WTC11 (cell line): ENCODE data around the gene PEX5. TPM values are rescaled to one million over a fixed set of nuclear protein-coding genes. Genes with fewer than 3 reads are reported as not detected.
"Not testable (repeated sequence)": the region's sequence is repeated elsewhere in the genome, so short reads cannot be mapped to it uniquely, and the experiment has no call there.

Experiments
- ATAC-seq: fragments of 200-7000 bp; cut with Tn5 transposase; 2 replicates; pipeline ENCODE4 v1.10.0; 2021; ENCODE audit warnings: mild to moderate bottlenecking, moderate library complexity
- CTCF ChIA-PET: fragments of 300-600 bp; sonication (Branson Sonifier 250); formaldehyde crosslinking; loops from one replicate; lab custom pipeline; 2021; ENCODE audit warnings: antibody characterized with exemption; lab: Charles Lee
- POLR2A ChIA-PET: fragments of 350-600 bp; sonication (Branson Sonifier 250); formaldehyde crosslinking; loops from one replicate; lab custom pipeline; 2021; ENCODE audit warnings: antibody characterized with exemption; lab: Charles Lee
- DNase-seq: peaks from one replicate; pipeline ENCODE4 v3.0.0; 2021; ENCODE audit warnings: low spot score
- H3K27ac Mint-ChIP-seq: 2 replicates; pipeline ENCODE4 v1.8.0; 2021; ENCODE audit warnings: mixed read lengths
- H3K27me3 Mint-ChIP-seq: 2 replicates; pipeline ENCODE4 v1.8.0; 2021; ENCODE audit warnings: low read depth, mild to moderate bottlenecking, moderate library complexity, mixed read lengths
- H3K36me3 Mint-ChIP-seq: 2 replicates; pipeline ENCODE4 v1.8.0; 2021; ENCODE audit warnings: mixed read lengths
- H3K4me1 Mint-ChIP-seq: 2 replicates; pipeline ENCODE4 v1.8.0; 2022; ENCODE audit warnings: mixed read lengths
- H3K4me3 Mint-ChIP-seq: 2 replicates; pipeline ENCODE4 v1.8.0; 2021; ENCODE audit warnings: mild to moderate bottlenecking, moderate library complexity, mixed read lengths
- H3K9me3 Mint-ChIP-seq: 2 replicates; pipeline ENCODE4 v1.8.0; 2021; ENCODE audit warnings: mixed read lengths
- SMAD3 ChIP-seq: sonication (generic); formaldehyde crosslinking; IDR thresholded peaks from 2 replicates; pipeline ENCODE4 v1.8.0; 2022; ENCODE audit warnings: missing genetic modification reagents, mild to moderate bottlenecking, borderline replicate concordance
- SP1 ChIP-seq: sonication (generic); formaldehyde crosslinking; conservative IDR thresholded peaks from 2 replicates; pipeline ENCODE4 v1.8.1; 2022; ENCODE audit warnings: missing genetic modification reagents
- TCF7 ChIP-seq: sonication (generic); formaldehyde crosslinking; IDR thresholded peaks from 2 replicates; pipeline ENCODE4 v1.8.0; 2022; ENCODE audit warnings: mild to moderate bottlenecking, low read depth, missing genetic modification reagents, moderate library complexity
- ZNF138 ChIP-seq: sonication (generic); formaldehyde crosslinking; conservative IDR thresholded peaks from 2 replicates; pipeline ENCODE4 v1.8.1; 2022; ENCODE audit warnings: mild to moderate bottlenecking, moderate library complexity, missing genetic modification reagents
- total RNA-seq: library from RNA; stranded (reverse); gene quantifications from 3 replicates; pipeline ENCODE4 v1.2.3, GENCODE V29; 2021
- TF ChIP-seq, protein P1 (sequence below): fragments of 250-450 bp; sonication (Bioruptor Pico); IDR thresholded peaks from 2 replicates; pipeline ENCODE4 v1.9.0; 2021; ENCODE audit warnings: mild to moderate bottlenecking
- TF ChIP-seq, protein P2 (sequence below): fragments of 250-450 bp; sonication (Bioruptor Pico); IDR thresholded peaks from 2 replicates; pipeline ENCODE4 v2.1.2; 2022; ENCODE audit warnings: mild to moderate bottlenecking, moderate library complexity
- TF ChIP-seq, protein P3 (sequence below): fragments of 250-450 bp; sonication (Bioruptor Pico); IDR thresholded peaks from 2 replicates; pipeline ENCODE4 v1.9.0; 2021; ENCODE audit warnings: moderate library complexity, mild to moderate bottlenecking, inconsistent platforms, borderline replicate concordance
- TF ChIP-seq, protein P4 (sequence below): sonication (generic); formaldehyde crosslinking; IDR thresholded peaks from 2 replicates; pipeline ENCODE4 v1.8.1; 2022; ENCODE audit warnings: mild to moderate bottlenecking, moderate library complexity, missing genetic modification reagents
- TF ChIP-seq, protein P5 (sequence below): sonication (generic); formaldehyde crosslinking; IDR thresholded peaks from 2 replicates; pipeline ENCODE4 v1.8.1; 2023; ENCODE audit warnings: mild to moderate bottlenecking, missing genetic modification reagents
- TF ChIP-seq, protein P6 (sequence below): sonication (generic); formaldehyde crosslinking; IDR thresholded peaks from 2 replicates; pipeline ENCODE4 v1.8.0; 2022; ENCODE audit warnings: mild to moderate bottlenecking, missing genetic modification reagents
- TF ChIP-seq, protein P7 (sequence below): fragments of 200-600 bp; IDR thresholded peaks from 2 replicates; pipeline ENCODE4 v1.8.0; 2022; ENCODE audit warnings: antibody characterized with exemption

Gene PEX5
- total RNA-seq, 1 experiment from 2014 or later: 68.9 TPM

DNA sequence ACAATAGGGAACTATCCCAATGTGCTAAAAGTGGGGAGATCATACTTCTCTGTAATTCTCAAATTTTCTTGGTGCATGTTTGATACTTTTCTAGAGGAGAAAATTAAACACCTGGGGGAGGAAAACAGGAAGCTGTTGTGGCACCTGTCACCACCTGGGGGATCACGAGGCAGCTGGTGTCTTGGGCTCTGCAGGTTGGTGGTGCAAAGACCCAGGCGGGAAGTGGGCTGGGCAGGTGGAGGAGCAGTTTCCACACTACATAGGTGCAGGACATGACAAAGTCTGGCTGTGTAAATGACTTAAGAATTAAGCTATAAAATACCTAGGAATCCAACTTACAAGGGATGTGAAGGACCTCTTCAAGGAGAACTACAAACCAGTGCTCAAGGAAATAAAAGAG is 23.2 kb downstream of the PEX5 start (continued):
- TF ChIP-seq, protein P1, sequence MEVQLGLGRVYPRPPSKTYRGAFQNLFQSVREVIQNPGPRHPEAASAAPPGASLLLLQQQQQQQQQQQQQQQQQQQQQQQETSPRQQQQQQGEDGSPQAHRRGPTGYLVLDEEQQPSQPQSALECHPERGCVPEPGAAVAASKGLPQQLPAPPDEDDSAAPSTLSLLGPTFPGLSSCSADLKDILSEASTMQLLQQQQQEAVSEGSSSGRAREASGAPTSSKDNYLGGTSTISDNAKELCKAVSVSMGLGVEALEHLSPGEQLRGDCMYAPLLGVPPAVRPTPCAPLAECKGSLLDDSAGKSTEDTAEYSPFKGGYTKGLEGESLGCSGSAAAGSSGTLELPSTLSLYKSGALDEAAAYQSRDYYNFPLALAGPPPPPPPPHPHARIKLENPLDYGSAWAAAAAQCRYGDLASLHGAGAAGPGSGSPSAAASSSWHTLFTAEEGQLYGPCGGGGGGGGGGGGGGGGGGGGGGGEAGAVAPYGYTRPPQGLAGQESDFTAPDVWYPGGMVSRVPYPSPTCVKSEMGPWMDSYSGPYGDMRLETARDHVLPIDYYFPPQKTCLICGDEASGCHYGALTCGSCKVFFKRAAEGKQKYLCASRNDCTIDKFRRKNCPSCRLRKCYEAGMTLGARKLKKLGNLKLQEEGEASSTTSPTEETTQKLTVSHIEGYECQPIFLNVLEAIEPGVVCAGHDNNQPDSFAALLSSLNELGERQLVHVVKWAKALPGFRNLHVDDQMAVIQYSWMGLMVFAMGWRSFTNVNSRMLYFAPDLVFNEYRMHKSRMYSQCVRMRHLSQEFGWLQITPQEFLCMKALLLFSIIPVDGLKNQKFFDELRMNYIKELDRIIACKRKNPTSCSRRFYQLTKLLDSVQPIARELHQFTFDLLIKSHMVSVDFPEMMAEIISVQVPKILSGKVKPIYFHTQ (CRISPR knock-in tag): no peak
- TF ChIP-seq TCF7 (CRISPR knock-in tag): no peak
- TF ChIP-seq ZNF138 (CRISPR knock-in tag): no peak
- no peak for TF ChIP-seq SMAD3
- no peak for TF ChIP-seq SP1 (CRISPR knock-in tag)
- TF ChIP-seq, all 79 proteins: peak for 0

DNA sequence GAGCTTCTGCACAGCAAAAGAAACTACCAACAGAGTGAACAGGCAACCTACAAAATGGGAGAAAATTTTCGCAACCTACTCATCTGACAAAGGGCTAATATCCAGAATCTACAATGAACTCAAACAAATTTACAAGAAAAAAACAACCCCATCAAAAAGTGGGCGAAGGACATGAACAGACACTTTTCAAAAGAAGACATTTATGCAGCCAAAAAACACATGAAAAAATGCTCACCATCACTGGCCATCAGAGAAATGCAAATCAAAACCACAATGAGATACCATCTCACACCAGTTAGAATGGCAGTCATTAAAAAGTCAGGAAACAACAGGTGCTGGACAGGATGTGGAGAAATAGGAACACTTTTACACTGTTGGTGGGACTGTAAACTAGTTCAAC is 24.3 kb downstream of the PEX5 start:
- DNase-seq, H3K4me3 Mint-ChIP-seq, H3K27me3 Mint-ChIP-seq, H3K27ac Mint-ChIP-seq, CTCF ChIA-PET, H3K4me1 Mint-ChIP-seq, POLR2A ChIA-PET, ATAC-seq: not testable (repeated sequence)
- peaks cover 38% of the 10 kb centered on the region for H3K9me3 Mint-ChIP-seq
- peaks cover 55% of the 10 kb centered on the region for H3K36me3 Mint-ChIP-seq

DNA sequence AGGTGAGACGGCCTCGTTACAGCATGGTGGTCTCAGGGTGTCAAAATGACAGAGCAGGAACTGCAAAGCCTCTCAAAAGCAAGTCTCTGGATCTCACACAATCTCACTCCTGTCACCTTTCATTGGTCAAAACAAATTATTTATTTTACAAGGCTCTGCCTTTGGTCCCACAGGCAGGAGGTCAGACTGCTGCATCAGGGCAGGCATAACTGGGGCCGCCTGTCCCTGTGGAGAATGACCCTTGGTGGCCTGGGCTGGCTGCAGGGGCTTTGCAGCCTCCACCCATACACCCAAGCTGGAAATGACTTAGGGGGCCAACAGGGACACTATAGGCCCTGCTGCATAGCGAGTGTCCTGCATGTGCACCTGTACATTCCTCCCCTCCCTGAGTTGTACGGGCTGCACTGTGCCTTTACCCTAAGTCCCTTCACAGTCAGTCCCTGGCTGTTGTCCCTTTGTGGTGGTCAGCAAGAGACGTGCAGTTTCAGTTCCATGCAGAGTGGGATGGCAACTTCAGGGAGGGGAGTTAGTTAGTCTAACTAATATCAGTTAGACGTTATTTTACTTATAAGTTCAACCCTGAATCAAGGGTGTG is 28.1 kb downstream of the PEX5 start:
- Mint-ChIP-seq H3K27ac (no peak overlapping the region), H3K4me3 (no peak overlapping the region), H3K4me1 (peaks cover 19% of the 10 kb centered on the region), H3K36me3 (peaks cover 20% of the 10 kb centered on the region), H3K27me3 (no peaks in the 10 kb centered on the region), H3K9me3 (peaks cover 15% of the 10 kb centered on the region)
- TF ChIP-seq, protein P2, sequence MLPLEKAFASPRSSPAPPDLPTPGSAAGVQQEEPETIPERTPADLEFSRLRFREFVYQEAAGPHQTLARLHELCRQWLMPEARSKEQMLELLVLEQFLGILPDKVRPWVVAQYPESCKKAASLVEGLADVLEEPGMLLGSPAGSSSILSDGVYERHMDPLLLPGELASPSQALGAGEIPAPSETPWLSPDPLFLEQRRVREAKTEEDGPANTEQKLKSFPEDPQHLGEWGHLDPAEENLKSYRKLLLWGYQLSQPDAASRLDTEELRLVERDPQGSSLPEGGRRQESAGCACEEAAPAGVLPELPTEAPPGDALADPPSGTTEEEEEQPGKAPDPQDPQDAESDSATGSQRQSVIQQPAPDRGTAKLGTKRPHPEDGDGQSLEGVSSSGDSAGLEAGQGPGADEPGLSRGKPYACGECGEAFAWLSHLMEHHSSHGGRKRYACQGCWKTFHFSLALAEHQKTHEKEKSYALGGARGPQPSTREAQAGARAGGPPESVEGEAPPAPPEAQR (CRISPR knock-in tag): no peak
- TF ChIP-seq, protein P3, sequence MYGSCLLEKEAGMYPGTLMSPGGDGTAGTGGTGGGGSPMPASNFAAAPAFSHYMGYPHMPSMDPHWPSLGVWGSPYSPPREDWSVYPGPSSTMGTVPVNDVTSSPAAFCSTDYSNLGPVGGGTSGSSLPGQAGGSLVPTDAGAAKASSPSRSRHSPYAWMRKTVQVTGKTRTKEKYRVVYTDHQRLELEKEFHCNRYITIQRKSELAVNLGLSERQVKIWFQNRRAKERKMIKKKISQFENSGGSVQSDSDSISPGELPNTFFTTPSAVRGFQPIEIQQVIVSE (CRISPR knock-in tag): no peak
- TF ChIP-seq, protein P4, sequence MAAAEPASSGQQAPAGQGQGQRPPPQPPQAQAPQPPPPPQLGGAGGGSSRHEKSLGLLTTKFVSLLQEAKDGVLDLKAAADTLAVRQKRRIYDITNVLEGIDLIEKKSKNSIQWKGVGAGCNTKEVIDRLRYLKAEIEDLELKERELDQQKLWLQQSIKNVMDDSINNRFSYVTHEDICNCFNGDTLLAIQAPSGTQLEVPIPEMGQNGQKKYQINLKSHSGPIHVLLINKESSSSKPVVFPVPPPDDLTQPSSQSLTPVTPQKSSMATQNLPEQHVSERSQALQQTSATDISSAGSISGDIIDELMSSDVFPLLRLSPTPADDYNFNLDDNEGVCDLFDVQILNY (CRISPR knock-in tag): no peak
- TF ChIP-seq, protein P5, sequence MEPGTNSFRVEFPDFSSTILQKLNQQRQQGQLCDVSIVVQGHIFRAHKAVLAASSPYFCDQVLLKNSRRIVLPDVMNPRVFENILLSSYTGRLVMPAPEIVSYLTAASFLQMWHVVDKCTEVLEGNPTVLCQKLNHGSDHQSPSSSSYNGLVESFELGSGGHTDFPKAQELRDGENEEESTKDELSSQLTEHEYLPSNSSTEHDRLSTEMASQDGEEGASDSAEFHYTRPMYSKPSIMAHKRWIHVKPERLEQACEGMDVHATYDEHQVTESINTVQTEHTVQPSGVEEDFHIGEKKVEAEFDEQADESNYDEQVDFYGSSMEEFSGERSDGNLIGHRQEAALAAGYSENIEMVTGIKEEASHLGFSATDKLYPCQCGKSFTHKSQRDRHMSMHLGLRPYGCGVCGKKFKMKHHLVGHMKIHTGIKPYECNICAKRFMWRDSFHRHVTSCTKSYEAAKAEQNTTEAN (CRISPR knock-in tag): no peak
- DNase-seq (no peak), ATAC-seq (no peak)
- POLR2A ChIA-PET: no interaction called here
- CTCF ChIA-PET: no interaction called here

DNA sequence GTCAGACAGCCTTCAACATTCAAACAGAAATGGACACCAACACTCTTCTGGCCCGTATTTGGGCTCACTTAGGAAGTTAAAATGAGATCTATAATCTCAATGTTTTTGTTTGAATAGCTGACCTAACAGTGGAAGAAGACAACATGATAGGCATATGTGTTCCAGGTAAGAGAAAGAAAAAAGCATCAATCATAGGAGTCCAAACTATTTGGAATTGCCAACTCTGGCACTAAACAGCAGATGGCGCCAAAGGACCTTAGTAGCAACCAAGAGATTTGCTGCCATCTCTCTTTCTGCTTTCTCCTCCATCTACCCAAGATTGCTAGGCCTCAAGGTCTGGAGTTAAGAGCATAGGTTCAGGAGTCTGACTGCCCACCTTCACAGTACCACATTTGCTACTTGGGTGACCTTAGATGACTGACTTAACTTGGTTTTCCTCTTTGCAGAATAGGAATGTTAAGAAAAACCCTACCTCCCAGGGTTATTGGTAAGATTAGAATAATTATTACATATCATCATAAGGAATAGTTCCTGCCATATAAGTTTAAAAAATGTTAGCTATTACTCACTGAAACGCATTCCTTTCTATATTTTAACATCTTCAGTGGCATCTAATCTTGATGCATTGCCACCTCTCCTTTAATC is 30.2 kb downstream of the PEX5 start:
- peaks cover 17% of the 10 kb centered on the region for H3K36me3 Mint-ChIP-seq
- H3K9me3 Mint-ChIP-seq: peaks cover 25% of the 10 kb centered on the region
- TF ChIP-seq, protein P6, sequence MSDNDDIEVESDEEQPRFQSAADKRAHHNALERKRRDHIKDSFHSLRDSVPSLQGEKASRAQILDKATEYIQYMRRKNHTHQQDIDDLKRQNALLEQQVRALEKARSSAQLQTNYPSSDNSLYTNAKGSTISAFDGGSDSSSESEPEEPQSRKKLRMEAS (CRISPR knock-in tag): no peak
- TF ChIP-seq, protein P7, sequence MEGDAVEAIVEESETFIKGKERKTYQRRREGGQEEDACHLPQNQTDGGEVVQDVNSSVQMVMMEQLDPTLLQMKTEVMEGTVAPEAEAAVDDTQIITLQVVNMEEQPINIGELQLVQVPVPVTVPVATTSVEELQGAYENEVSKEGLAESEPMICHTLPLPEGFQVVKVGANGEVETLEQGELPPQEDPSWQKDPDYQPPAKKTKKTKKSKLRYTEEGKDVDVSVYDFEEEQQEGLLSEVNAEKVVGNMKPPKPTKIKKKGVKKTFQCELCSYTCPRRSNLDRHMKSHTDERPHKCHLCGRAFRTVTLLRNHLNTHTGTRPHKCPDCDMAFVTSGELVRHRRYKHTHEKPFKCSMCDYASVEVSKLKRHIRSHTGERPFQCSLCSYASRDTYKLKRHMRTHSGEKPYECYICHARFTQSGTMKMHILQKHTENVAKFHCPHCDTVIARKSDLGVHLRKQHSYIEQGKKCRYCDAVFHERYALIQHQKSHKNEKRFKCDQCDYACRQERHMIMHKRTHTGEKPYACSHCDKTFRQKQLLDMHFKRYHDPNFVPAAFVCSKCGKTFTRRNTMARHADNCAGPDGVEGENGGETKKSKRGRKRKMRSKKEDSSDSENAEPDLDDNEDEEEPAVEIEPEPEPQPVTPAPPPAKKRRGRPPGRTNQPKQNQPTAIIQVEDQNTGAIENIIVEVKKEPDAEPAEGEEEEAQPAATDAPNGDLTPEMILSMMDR: peak; percentile 66
- CTCF ChIA-PET: interaction anchor here (1.3 kb wide), 2 partner anchors 101 to 423 kb away, joined by 3 read pairs; no protein-coding TSS in a partner anchor
- POLR2A ChIA-PET: no interaction called here
- no peak overlapping the region for H3K4me3 Mint-ChIP-seq
- peak; percentile 76 for ATAC-seq
- H3K27ac Mint-ChIP-seq: no peak overlapping the region
- peaks cover 23% of the 10 kb centered on the region for H3K4me1 Mint-ChIP-seq
- DNase-seq: peak; percentile 77
- H3K27me3 Mint-ChIP-seq: no peaks in the 10 kb centered on the region; the same call in 1 of the 2 replicates
